ENCODE data around the gene CNBD2.

- no peak for TF ChIP-seq CTCF (IDR thresholded peaks at IDR 0.05)
- no peak for TF ChIP-seq POLR2AphosphoS5 (IDR thresholded peaks at IDR 0.05; ENCODE audit: insufficient read depth in 1 of 2, low read depth in 1 of 2)
- TF ChIP-seq POLR2A (IDR thresholded peaks at IDR 0.05), result no peak
Observed at GRCh38 chr20:35950093-35950492, 18.3 kb upstream of the CNBD2 start.

Data from vagina (tissue), 2 donors.